Measurements from ENCODE around the gene DISC1. TPM values are rescaled to one million over a fixed set of nuclear protein-coding genes. Genes with fewer than 3 reads are reported as not detected.
"Not testable (repeated sequence)": the region's sequence is repeated elsewhere in the genome, so short reads cannot be mapped to it uniquely, and the experiment has no call there.

DISC1 gene
- total and polyA plus RNA-seq, 5 donors = 2.3 to 7.4 (median 4.6) TPM

DNA sequence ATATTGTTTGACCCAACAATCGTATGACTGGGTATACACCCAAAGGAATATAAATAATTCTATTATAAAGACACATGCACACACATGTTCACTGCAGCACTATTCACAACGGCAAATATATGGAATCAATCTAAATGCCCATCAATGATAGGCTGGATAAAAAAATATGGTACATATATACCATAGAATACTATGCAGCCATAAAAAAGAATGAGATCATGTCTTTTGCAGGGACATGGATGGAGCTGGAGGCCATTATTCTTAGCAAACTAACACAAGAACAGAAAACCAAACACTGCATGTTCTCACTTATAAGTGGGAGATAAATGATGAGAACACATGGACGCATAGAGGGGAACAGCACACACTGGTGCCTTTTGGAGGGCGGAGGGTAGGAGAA is 1.5 kb upstream of the DISC1 start:
- DNase-seq; H3K27me3 ChIP-seq (ENCODE audit: control insufficient read depth, insufficient read depth); H3K4me3 ChIP-seq (ENCODE audit: low read length); intact Hi-C loops (cut with DNase I); H3K27ac ChIP-seq (ENCODE audit: low read length); H3K4me1 ChIP-seq (ENCODE audit: control insufficient read depth, insufficient read depth, low read length); ATAC-seq; H3K9me3 ChIP-seq (ENCODE audit: control insufficient read depth, low read length): not testable (repeated sequence)
- 97% methylated on average over 4 of the region's 4 CpGs for WGBS

DNA sequence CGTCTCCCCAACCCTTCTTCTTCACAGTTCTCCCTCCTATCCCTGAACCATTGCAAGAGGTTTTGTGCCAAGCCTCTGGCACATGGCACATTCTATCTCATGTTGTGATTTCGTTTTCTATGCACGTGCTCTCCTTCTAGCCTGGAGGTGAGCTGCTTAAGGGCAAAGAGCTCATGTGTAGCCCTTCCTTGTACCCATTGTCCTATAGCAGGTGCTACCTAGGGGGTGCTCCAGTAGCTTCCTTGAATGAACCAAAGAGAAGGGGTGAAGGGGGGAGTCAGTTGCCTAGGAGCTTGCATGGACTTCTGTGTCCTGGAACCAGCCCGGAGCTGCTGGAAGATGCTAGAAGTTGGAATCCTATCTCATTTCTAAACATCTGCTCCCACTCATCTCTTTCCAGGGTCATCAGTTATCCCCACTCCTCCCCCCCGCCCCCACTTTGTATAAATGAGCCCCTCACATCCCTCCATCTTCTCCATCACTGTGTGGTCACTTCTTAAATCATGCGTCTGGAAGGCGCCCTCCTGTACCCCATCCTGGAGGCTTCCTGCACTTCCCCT is 535 bp upstream of the DISC1 start:
- peak overlapping the region; percentile 1 for H3K27ac ChIP-seq (ENCODE audit: low read length)
- 13% methylated on average over 7 of the region's 7 CpGs for WGBS
- H3K4me3 ChIP-seq (ENCODE audit: low read length) = peak overlapping the region; percentile 67
- H3K27me3 ChIP-seq (ENCODE audit: control insufficient read depth, insufficient read depth) = no peaks in the 10 kb centered on the region
- DNase-seq (no peak), ATAC-seq (no peak)
- H3K4me1 ChIP-seq (ENCODE audit: control insufficient read depth, insufficient read depth, low read length) = no peaks in the 10 kb centered on the region
- intact Hi-C loops (cut with DNase I) = no loop called here
- H3K9me3 ChIP-seq (ENCODE audit: control insufficient read depth, low read length) = no peaks in the 10 kb centered on the region

DNA sequence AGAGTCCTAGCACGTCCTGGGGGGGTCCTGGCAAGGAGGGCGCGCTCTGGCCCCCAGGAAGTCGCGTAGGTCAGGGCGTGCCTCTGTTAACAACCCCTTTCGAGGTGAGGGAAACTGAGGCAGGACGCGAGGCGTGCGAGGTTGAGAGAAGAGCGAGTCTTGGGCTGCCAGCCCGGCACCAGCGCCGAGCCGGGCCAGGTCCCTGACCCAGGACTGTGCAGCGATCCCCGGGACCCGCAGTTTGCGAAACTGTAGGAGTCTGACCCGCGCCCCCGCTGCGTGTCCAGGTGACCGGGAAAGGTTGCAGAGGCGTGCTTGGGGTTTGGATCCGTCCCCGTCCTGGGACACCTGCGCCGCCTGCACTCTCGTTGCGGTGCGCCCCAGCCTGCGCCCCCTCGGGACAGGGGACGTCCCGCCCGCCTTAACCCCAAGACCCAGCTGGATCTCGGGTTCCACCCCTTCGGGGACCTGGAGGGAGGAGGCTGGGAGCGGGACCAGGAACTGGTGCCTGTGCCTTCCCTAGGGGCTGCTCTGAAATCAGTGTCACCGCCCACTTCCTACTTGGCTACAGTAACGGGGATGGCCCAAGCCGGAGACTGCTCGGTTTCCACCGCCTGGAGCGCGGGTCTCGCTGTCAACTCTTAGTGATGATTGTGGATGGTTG is 493 bp downstream of the DISC1 start:
- Histone ChIP-seq H3K4me3 (ENCODE audit: low read length) (peak overlapping the region; percentile 67), H3K9me3 (ENCODE audit: control insufficient read depth, low read length) (no peaks in the 10 kb centered on the region), H3K27ac (ENCODE audit: low read length) (peak overlapping the region; percentile 49), H3K27me3 (ENCODE audit: control insufficient read depth, insufficient read depth) (no peaks in the 10 kb centered on the region), H3K4me1 (ENCODE audit: control insufficient read depth, insufficient read depth, low read length) (no peaks in the 10 kb centered on the region)
- peak; percentile 93 for ATAC-seq
- WGBS = under 1% methylated on average over 49 of the region's 49 CpGs
- intact Hi-C loops (cut with DNase I) = no loop called here
- peak; percentile 82 to 93 (median 92) for DNase-seq

DNA sequence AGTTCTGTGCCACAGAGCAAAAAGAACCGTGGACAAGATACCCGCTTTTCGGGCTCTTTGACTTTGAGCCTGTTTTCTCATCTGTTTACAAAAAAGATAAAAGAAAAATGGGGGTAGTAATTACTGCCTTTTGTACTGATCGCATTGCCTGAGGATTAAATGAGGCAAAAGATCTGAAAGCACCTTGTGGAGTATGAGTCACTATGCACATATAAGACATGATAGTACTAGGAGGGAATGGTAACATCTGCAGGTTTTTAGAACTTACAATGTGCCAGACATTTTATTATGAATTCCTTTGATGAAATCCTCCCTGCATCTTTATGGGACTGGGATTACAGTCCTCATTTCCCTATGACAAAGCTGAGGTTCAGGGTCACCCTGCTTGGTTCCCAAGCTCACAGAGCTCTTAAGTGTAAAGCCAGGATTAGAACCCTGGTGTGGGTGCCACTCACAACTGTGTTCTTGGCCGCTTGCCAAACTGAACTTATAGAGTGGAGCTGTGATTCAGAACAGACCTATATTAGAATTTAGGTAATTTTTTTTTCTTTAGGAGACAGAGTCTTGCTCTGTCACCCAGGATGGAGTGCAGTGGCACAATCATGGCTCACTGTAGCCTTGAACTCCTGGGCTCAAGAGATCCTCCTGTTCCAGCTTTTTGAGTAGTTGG is 1.8 kb downstream of the DISC1 start:
- 66% methylated on average over 5 of the region's 5 CpGs for WGBS
- ATAC-seq (no peak), DNase-seq (no peak)
- intact Hi-C loops (cut with DNase I) = no loop called here
- Histone ChIP-seq H3K9me3 (ENCODE audit: control insufficient read depth, low read length) (no peaks in the 10 kb centered on the region), H3K27me3 (ENCODE audit: control insufficient read depth, insufficient read depth) (no peaks in the 10 kb centered on the region), H3K4me1 (ENCODE audit: control insufficient read depth, insufficient read depth, low read length) (no peaks in the 10 kb centered on the region), H3K27ac (ENCODE audit: low read length) (peak overlapping the region; percentile 13), H3K4me3 (ENCODE audit: low read length) (no peak overlapping the region)

DNA sequence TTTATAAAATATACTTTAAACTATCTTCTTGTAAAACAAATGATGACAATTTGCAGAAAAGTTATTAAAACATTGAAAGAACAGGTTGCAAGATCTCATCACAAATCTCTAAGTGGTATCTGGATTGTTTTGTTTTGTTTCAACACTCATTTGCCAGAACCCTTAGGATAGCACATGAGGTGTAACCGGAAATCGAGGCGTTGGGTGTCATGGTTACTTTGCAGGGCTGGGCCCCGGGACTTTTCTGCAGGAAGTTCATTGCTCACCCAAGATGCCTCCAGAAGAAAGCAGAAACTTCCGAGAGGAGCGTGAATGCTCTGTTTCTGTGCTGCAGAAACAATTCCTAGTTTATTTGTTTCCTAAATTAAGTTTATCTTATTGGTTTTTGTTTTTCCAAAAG is 2.5 kb downstream of the DISC1 start:
- H3K9me3 ChIP-seq (ENCODE audit: control insufficient read depth, low read length) = no peaks in the 10 kb centered on the region
- H3K4me3 ChIP-seq (ENCODE audit: low read length) = no peak overlapping the region
- ATAC-seq (peak in 1 of 2 donors; percentile 47), DNase-seq (peak; percentile 48 to 72 (median 68))
- no peaks in the 10 kb centered on the region for H3K4me1 ChIP-seq (ENCODE audit: control insufficient read depth, insufficient read depth, low read length)
- WGBS = 33% methylated on average over 6 of the region's 6 CpGs
- no peak overlapping the region for H3K27ac ChIP-seq (ENCODE audit: low read length)
- intact Hi-C loops (cut with DNase I) = no loop called here
- no peaks in the 10 kb centered on the region for H3K27me3 ChIP-seq (ENCODE audit: control insufficient read depth, insufficient read depth)

DNA sequence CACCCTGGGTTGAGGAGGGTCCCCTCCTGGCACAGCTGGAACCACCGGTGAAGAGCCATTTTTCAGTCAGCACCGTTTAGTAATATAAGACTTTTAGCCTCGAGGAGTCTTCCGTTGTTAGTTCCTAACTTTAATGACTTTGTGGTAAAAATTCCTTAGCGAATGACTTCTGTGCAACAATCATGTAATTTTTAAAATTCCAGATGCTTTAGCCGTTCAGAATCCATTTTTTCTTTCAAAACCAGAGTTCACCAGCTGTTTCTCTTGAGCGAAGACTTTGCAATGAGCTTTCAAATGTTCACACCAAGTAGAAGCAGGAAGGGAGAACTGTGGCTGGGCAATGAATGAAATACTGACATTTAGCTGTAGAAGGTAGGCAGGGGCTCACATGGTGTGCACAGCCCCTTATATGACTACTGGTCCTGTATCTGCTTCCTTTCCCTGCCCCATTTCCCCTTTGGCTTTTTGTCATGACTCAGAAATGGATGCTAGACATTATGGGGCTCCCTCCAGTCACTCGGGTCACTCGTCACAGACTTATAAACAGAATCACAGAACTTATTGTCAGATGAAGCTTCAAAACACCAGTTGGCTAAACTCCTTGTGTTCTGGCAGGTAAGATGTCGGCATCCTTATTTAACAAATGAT is 4.1 kb downstream of the DISC1 start:
- Histone ChIP-seq H3K27me3 (ENCODE audit: control insufficient read depth, insufficient read depth) (no peaks in the 10 kb centered on the region), H3K9me3 (ENCODE audit: control insufficient read depth, low read length) (no peaks in the 10 kb centered on the region), H3K27ac (ENCODE audit: low read length) (no peak overlapping the region), H3K4me1 (ENCODE audit: control insufficient read depth, insufficient read depth, low read length) (no peaks in the 10 kb centered on the region), H3K4me3 (ENCODE audit: low read length) (no peak overlapping the region)
- no peak for DNase-seq
- intact Hi-C loops (cut with DNase I) = no loop called here
- ATAC-seq = no peak
- WGBS = 69% methylated on average over 10 of the region's 10 CpGs

DNA sequence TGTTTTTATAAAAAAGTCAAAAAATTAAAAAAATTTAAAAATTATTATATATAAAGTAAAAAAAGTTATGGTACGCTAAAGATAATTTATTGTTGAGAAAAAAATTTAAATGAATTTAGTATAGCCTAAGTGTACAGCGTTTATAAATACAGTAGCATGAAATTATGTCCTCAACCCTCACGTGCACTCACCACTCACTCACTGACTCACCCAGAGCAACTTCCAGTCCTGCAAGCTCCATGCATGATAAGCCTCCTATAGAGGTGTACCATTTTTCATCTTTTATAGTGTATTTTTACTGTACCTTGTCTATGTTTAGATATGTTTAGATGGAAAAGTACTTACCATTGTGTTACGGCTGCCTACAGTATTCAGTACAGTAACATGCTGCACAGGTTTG is 5.1 kb downstream of the DISC1 start:
- Histone ChIP-seq H3K4me3 (ENCODE audit: low read length) (no peak overlapping the region), H3K4me1 (ENCODE audit: control insufficient read depth, insufficient read depth, low read length) (no peaks in the 10 kb centered on the region), H3K9me3 (ENCODE audit: control insufficient read depth, low read length) (no peaks in the 10 kb centered on the region), H3K27me3 (ENCODE audit: control insufficient read depth, insufficient read depth) (no peaks in the 10 kb centered on the region), H3K27ac (ENCODE audit: low read length) (no peak overlapping the region)
- DNase-seq = no peak
- no peak for ATAC-seq
- intact Hi-C loops (cut with DNase I) = no loop called here
- 95% methylated on average over 4 of the region's 4 CpGs for WGBS

DNA sequence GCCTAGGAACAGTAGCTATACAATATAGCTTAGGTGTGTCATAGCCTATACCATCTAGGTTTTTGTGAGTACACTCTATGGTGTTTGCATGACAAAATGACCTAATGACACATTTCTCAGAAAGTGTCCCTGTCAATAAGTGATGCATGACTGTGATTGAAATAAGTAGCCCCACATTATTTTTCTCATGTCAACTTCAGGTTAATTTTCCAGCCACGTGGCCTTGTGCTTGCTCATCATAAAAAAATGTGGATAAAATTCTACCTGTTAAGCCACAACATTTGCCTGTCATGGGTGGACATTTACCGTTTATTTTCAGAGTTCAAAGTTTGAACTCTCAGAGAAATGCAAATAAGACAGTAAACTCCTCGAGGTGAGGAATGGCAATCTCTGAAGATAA is 5.5 kb downstream of the DISC1 start:
- 81% methylated on average over 3 of the region's 3 CpGs for WGBS
- no peak for ATAC-seq

DNA sequence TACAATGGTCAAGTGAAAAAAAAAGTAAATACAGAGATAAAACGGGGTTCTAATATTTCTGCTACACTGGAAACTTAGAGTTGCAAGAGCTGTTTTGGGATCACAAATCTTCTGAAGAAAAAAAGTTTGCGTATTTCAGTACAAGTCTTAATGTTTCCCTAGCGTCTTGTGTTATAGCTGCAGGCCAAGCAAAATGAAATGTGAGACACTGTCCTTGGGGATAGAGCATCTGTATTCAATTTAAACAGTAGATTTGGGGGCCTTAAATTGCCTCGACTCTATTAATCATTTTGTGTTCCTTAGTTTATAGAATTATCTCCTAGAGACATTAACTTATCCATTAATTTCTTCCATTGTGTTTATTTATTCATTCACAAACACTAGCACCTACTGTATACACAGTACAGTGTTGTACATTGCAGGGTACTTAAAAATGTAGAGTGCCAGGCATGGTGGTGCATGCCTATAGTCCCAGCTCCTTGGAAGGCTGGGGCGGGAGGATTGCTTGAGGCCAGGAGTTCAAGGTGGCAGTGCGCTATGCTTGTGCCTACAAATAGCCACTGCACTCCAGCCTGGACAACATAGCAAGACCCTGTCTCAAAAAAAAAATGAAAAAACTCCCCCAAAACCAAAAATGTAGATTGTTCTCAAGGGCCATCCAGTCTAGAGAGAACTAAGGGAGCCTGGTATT is 7.9 kb downstream of the DISC1 start:
- no peak for ATAC-seq
- Histone ChIP-seq H3K27me3 (ENCODE audit: control insufficient read depth, insufficient read depth) (no peaks in the 10 kb centered on the region), H3K4me3 (ENCODE audit: low read length) (no peak overlapping the region), H3K27ac (ENCODE audit: low read length) (no peak overlapping the region), H3K4me1 (ENCODE audit: control insufficient read depth, insufficient read depth, low read length) (no peaks in the 10 kb centered on the region), H3K9me3 (ENCODE audit: control insufficient read depth, low read length) (no peaks in the 10 kb centered on the region)
- WGBS = 77% methylated on average over 6 of the region's 6 CpGs
- DNase-seq = no peak
- intact Hi-C loops (cut with DNase I) = no loop called here

More for the DNA sequence above, 5.5 kb downstream of the DISC1 start:
- DNase-seq = no peak
- Histone ChIP-seq H3K27me3 (ENCODE audit: control insufficient read depth, insufficient read depth) (no peaks in the 10 kb centered on the region), H3K4me3 (ENCODE audit: low read length) (no peak overlapping the region), H3K4me1 (ENCODE audit: control insufficient read depth, insufficient read depth, low read length) (no peaks in the 10 kb centered on the region), H3K9me3 (ENCODE audit: control insufficient read depth, low read length) (no peaks in the 10 kb centered on the region), H3K27ac (ENCODE audit: low read length) (no peak overlapping the region)
- intact Hi-C loops (cut with DNase I) = no loop called here

DNA sequence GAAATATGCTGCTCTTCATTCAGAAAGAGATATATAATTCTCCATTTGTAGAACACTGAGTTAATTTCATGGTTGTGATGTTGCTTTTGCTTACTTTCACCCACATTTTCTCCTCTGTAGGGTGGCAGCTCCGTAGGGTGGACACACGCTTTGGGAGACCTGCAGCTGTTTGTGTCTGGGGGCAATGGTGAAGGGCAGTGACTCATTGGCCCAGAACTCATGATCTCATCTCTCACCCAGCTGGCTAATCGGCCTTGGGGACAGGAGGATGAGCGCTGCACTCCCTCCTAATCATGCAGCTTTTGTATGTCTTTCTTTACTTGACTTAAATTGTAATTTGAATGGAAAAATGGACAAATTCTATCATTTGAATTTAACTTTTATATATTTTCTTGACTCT is 9.6 kb downstream of the DISC1 start:
- ATAC-seq (peak in 1 of 2 donors; percentile 37), DNase-seq (no peak)
- Histone ChIP-seq H3K27ac (ENCODE audit: low read length) (no peak overlapping the region), H3K27me3 (ENCODE audit: control insufficient read depth, insufficient read depth) (no peaks in the 10 kb centered on the region), H3K4me3 (ENCODE audit: low read length) (no peak overlapping the region), H3K4me1 (ENCODE audit: control insufficient read depth, insufficient read depth, low read length) (no peaks in the 10 kb centered on the region), H3K9me3 (ENCODE audit: control insufficient read depth, low read length) (no peaks in the 10 kb centered on the region)
- intact Hi-C loops (cut with DNase I) = no loop called here
- WGBS = 59% methylated on average over 4 of the region's 4 CpGs

DNA sequence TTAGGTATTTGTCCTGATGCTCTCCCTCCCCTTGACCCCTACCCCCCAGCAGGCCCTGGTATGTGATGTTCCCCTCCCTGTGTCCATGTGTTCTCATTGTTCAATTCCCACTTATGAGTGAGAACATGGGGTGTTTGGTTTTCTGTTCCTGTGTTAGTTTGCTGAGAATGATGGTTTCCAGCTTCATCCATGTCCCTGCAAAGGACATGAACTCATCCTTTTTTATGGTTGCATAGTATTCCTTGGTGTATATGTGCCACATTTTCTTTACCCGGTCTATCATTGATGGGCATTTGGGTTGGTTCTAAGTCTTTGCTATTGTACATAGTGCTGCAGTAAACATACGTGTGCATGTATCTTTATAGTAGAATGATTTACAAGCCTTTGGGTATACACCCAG is 10.3 kb downstream of the DISC1 start:
- H3K27me3 ChIP-seq (ENCODE audit: control insufficient read depth, insufficient read depth); DNase-seq; H3K4me3 ChIP-seq (ENCODE audit: low read length); ATAC-seq; H3K4me1 ChIP-seq (ENCODE audit: control insufficient read depth, insufficient read depth, low read length); intact Hi-C loops (cut with DNase I); H3K27ac ChIP-seq (ENCODE audit: low read length); H3K9me3 ChIP-seq (ENCODE audit: control insufficient read depth, low read length): not testable (repeated sequence)
- 100% methylated on average over 2 of the region's 2 CpGs for WGBS

All from right cardiac atrium (tissue), 5 donors.